H9 (cell line): ENCODE measurements around the gene MARCHF7. TPM values are rescaled to one million over a fixed set of nuclear protein-coding genes. Genes with fewer than 3 reads are reported as not detected.

ENCODE experiments used
- DNase-seq: peaks from one replicate; pipeline ENCODE4 v3.0.0-alpha.2; 2017
- H2AFZ ChIP-seq: one replicate; pipeline ENCODE4 v1.6.1; 2013; ENCODE audit warnings: mild to moderate bottlenecking, low read length, control low read depth, moderate library complexity
- H2AK5ac ChIP-seq: 2 replicates; pipeline ENCODE4 v1.6.1; 2013; ENCODE audit warnings: low read length, control low read depth, mixed read lengths; ENCODE audit not compliant: insufficient read length
- H2BK120ac ChIP-seq: one replicate; pipeline ENCODE4 v1.6.1; 2013; ENCODE audit warnings: low read depth, mild to moderate bottlenecking, low read length, control low read depth, inconsistent platforms; ENCODE audit not compliant: poor library complexity, severe bottlenecking
- H2BK12ac ChIP-seq: 2 replicates; pipeline ENCODE4 v1.6.1; 2013; ENCODE audit warnings: low read length, control low read depth, mixed read lengths, low read depth; ENCODE audit not compliant: insufficient read length
- H2BK15ac ChIP-seq: 2 replicates; pipeline ENCODE4 v1.6.1; 2013; ENCODE audit warnings: low read depth, low read length, control low read depth
- H2BK20ac ChIP-seq: one replicate; pipeline ENCODE4 v1.6.1; 2013; ENCODE audit warnings: low read depth, mild to moderate bottlenecking, low read length, control low read depth, inconsistent platforms; ENCODE audit not compliant: poor library complexity, severe bottlenecking
- H2BK5ac ChIP-seq: 2 replicates; pipeline ENCODE4 v1.6.1; 2013; ENCODE audit warnings: low read length, control low read depth, mixed read lengths; ENCODE audit not compliant: insufficient read length
- H3K14ac ChIP-seq: 2 replicates; pipeline ENCODE4 v1.6.1; 2013; ENCODE audit warnings: low read length, control low read depth; ENCODE audit not compliant: insufficient read depth
- H3K18ac ChIP-seq: 2 replicates; pipeline ENCODE4 v1.6.1; 2013; ENCODE audit warnings: low read depth, mild to moderate bottlenecking, mixed read lengths, low read length, control low read depth; ENCODE audit not compliant: insufficient read length
- H3K23ac ChIP-seq: 2 replicates; pipeline ENCODE4 v1.6.1; 2013; ENCODE audit warnings: low read length, control low read depth, mixed read lengths, low read depth; ENCODE audit not compliant: insufficient read length
- H3K23me2 ChIP-seq: 2 replicates; pipeline ENCODE4 v1.6.1; 2013; ENCODE audit warnings: low read depth, mild to moderate bottlenecking, mixed read lengths, low read length, control low read depth; ENCODE audit not compliant: insufficient read length, poor library complexity, severe bottlenecking
- H3K27ac ChIP-seq: 2 replicates; pipeline ENCODE4 v1.5.1; 2013; ENCODE audit warnings: low read length, control low read depth, mixed read lengths, low read depth; ENCODE audit not compliant: insufficient read length
- H3K27me3 ChIP-seq: 2 replicates; pipeline ENCODE4 v1.6.1; 2013; ENCODE audit warnings: low read length, control low read depth, inconsistent platforms; ENCODE audit not compliant: insufficient read depth
- H3K4ac ChIP-seq: 2 replicates; pipeline ENCODE4 v1.6.1; 2013; ENCODE audit warnings: low read depth, mild to moderate bottlenecking, control low read depth, inconsistent platforms, low read length, moderate library complexity
- H3K4me1 ChIP-seq: 2 replicates; pipeline ENCODE4 v1.6.1; 2013; ENCODE audit warnings: low read length, control low read depth, inconsistent platforms; ENCODE audit not compliant: insufficient read depth
- H3K4me2 ChIP-seq: 2 replicates; pipeline ENCODE4 v1.6.1; 2013; ENCODE audit warnings: low read length, control low read depth, mixed read lengths; ENCODE audit not compliant: insufficient read length, insufficient read depth
- H3K56ac ChIP-seq: 2 replicates; pipeline ENCODE4 v1.6.1; 2013; ENCODE audit warnings: low read depth, mild to moderate bottlenecking, mixed read lengths, low read length, control low read depth; ENCODE audit not compliant: insufficient read length
- H3K79me1 ChIP-seq: 2 replicates; pipeline ENCODE4 v1.6.1; 2013; ENCODE audit warnings: low read depth, mild to moderate bottlenecking, moderate library complexity, low read length, control low read depth, inconsistent platforms; ENCODE audit not compliant: insufficient read depth, poor library complexity, severe bottlenecking
- H3K79me2 ChIP-seq: 2 replicates; pipeline ENCODE4 v1.6.1; 2013; ENCODE audit warnings: low read length, control low read depth, inconsistent platforms; ENCODE audit not compliant: insufficient read depth
- H3K9ac ChIP-seq: 2 replicates; pipeline ENCODE4 v1.6.1; 2013; ENCODE audit warnings: low read length, control low read depth, mixed read lengths; ENCODE audit not compliant: insufficient read length; ENCODE audit errors: extremely low read depth
- H3K9me3 ChIP-seq: one replicate; pipeline ENCODE4 v1.6.1; 2013; ENCODE audit warnings: low read depth, low read length, inconsistent platforms; ENCODE audit not compliant: control insufficient read depth
- H3T11ph ChIP-seq: one replicate; pipeline ENCODE4 v1.6.1; 2013; ENCODE audit warnings: mild to moderate bottlenecking, low read length, control low read depth, inconsistent platforms
- H4K20me1 ChIP-seq: one replicate; pipeline ENCODE4 v1.6.1; 2013; ENCODE audit not compliant: control insufficient read depth, insufficient read length, insufficient read depth
- H4K5ac ChIP-seq: 2 replicates; pipeline ENCODE4 v1.6.1; 2013; ENCODE audit warnings: low read depth, mild to moderate bottlenecking, mixed read lengths, low read length, control low read depth; ENCODE audit not compliant: insufficient read length
- H4K8ac ChIP-seq: replicated peaks from 2 replicates; pipeline ENCODE4 v1.6.1; 2013; ENCODE audit warnings: low read length, control low read depth, mixed read lengths, low read depth; ENCODE audit not compliant: insufficient read length
- H4K91ac ChIP-seq: 2 replicates; pipeline ENCODE4 v1.6.1; 2013; ENCODE audit warnings: low read depth, mild to moderate bottlenecking, moderate library complexity, mixed read lengths, low read length, control low read depth; ENCODE audit not compliant: insufficient read length
- H3K27ac Mint-ChIP-seq, 3 experiments: 2 replicates in 2 of 3; 3 replicates in 1 of 3; pipeline ENCODE4 v1.8.0; 2020 to 2021; ENCODE audit warnings: mixed read lengths in 3 of 3, mild to moderate bottlenecking in 1 of 3, moderate library complexity in 1 of 3
- H3K27me3 Mint-ChIP-seq: 2 replicates; pipeline ENCODE4 v1.8.0; 2021; ENCODE audit warnings: low read depth, mild to moderate bottlenecking, moderate library complexity, mixed read lengths
- H3K36me3 Mint-ChIP-seq, 3 experiments: 2 replicates in 2 of 3; 3 replicates in 1 of 3; pipeline ENCODE4 v1.8.0; 2020 to 2021; ENCODE audit warnings: low read depth in 3 of 3, mixed read lengths in 3 of 3; ENCODE audit not compliant: insufficient read depth in 1 of 3
- H3K4me1 Mint-ChIP-seq, 2 experiments: 2 replicates each; pipeline ENCODE4 v1.8.0; 2020; ENCODE audit warnings: mixed read lengths in 2 of 2
- H3K4me3 Mint-ChIP-seq, 2 experiments: 2 replicates in 1 of 2; 3 replicates in 1 of 2; pipeline ENCODE4 v1.8.0; 2020 to 2021; ENCODE audit warnings: mild to moderate bottlenecking in 2 of 2, mixed read lengths in 2 of 2, moderate library complexity in 1 of 2
- H3K9me3 Mint-ChIP-seq, 2 experiments: 2 replicates in 1 of 2; 3 replicates in 1 of 2; pipeline ENCODE4 v1.8.0; 2020; ENCODE audit warnings: mild to moderate bottlenecking in 2 of 2, mixed read lengths in 2 of 2, moderate library complexity in 1 of 2
- CTCF ChIP-seq: fragments of 200-600 bp; sonication (generic); conservative IDR thresholded peaks from 3 replicates; pipeline ENCODE4 v1.8.0; 2021; ENCODE audit warnings: antibody characterized with exemption, mild to moderate bottlenecking
- WGBS: extraction: QIAGEN DNeasy Blood & Tissue Kit; methylation state at CpG from one replicate; pipeline ENCODE4 v1.1.7; 2013; ENCODE audit warnings: missing lambda C conversion rate, low lambda C conversion rate, mixed read lengths; ENCODE audit not compliant: insufficient read length; ENCODE audit errors: extremely low coverage; 5-methylcytosine and 5-hydroxymethylcytosine counted together
- total RNA-seq: library from RNA; stranded (reverse); gene quantifications from 2 replicates; pipeline ENCODE4 v1.2.1, GENCODE V29; 2021

MARCHF7 gene
- total RNA-seq, 1 experiment from 2014 or later, result 111 TPM

DNA sequence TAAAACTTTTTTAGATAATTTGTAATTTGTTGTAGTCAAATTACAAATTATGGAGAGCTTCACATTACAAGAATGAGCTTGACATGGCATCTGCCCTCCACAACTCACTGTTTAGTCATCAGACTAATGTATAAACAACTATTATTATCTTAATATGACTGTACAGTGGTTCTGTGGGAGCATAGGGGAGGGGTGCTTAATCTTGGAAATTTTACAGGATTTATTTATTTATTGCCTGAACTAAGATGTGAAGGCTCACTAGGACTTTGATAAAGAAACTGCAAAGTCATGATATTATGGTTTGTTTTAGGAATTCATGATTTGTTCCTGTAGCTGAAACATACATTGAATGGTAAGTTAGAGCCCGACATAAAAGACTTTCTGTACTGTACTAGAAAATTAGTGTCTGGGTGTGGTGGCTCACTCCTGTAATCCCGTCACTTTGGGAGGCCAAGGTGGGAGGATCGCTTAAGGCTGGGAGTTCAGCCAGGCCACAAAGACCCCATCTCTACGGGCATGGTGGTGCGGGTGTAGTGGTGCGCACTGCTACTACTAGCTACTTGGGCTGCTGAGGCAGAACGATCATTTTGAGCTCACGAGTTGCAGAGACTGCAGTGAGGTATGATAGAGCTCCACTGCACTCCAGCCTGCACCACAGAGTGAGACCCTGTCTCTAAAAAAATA, 2.1 kb downstream of the MARCHF7 start:
- Histone ChIP-seq H3T11ph (no peak overlapping the region), H3K56ac (no peak overlapping the region), H3K9ac (no peak overlapping the region), H3K4ac (no peak overlapping the region), H3K23me2 (no peaks in the 10 kb centered on the region), H3K9me3 (no peaks in the 10 kb centered on the region), H2BK15ac (no peak overlapping the region), H2AFZ (no peak overlapping the region), H3K27ac (no peak overlapping the region), H3K14ac (no peak overlapping the region), H3K79me1 (no peaks in the 10 kb centered on the region), H2BK20ac (no peak overlapping the region), H2BK120ac (no peak overlapping the region), H3K4me2 (peak overlapping the region; percentile 35), H4K91ac (no peak overlapping the region), H4K8ac (no peak overlapping the region), H4K20me1 (no peaks in the 10 kb centered on the region), H2BK12ac (no peak overlapping the region), H4K5ac (peak overlapping the region; percentile 57), H3K79me2 (peaks cover 60% of the 10 kb centered on the region), H3K18ac (no peak overlapping the region), H2BK5ac (no peak overlapping the region), H3K23ac (no peak overlapping the region), H3K4me1 (no peaks in the 10 kb centered on the region), H2AK5ac (no peak overlapping the region), H3K27me3 (no peaks in the 10 kb centered on the region)
- H3K27me3 Mint-ChIP-seq, result no peaks in the 10 kb centered on the region
- no CpG with 5 or more reads among the region's 8 CpGs for WGBS
- peak overlapping the region; percentile 100 for H3K4me3 Mint-ChIP-seq
- no peak for TF ChIP-seq CTCF
- DNase-seq, result no peak
- H3K27ac Mint-ChIP-seq, result peak overlapping the region in 1 of 3 experiments; percentile 40; a peak in 1 of 7 replicates
- H3K4me1 Mint-ChIP-seq, result peaks cover 38 to 57% of the 10 kb centered on the region in 2 experiments
- peaks cover 23 to 60% (median 34%) of the 10 kb centered on the region in 3 experiments for H3K36me3 Mint-ChIP-seq
- no peaks in the 10 kb centered on the region for H3K9me3 Mint-ChIP-seq
